IMR-90 (cell line): ENCODE data around the gene SLC66A1. TPM values are rescaled to one million over a fixed set of nuclear protein-coding genes. Genes with fewer than 3 reads are reported as not detected.

Experiments
- ATAC-seq: fragments of 200-7000 bp; cut with Tn5 transposase; 2 replicates; pipeline ENCODE4 v1.9.1; 2020; ENCODE audit warnings: low read depth, mild to moderate bottlenecking, moderate library complexity
- BruUV-seq: library from RNA; stranded (reverse); fragments of 400-500 nt; replicated peaks from 2 replicates; lab custom pipeline; 2021; lab: Mats Ljungman, UMichigan
- CTCF ChIA-PET: fragments of 300-600 bp; formaldehyde crosslinking; extraction: SDS; loops from one replicate; lab custom pipeline; 2021; ENCODE audit warnings: antibody characterized with exemption; lab: Yijun Ruan, JAX
- POLR2A ChIA-PET: fragments of 300-600 bp; sonication (Branson Sonifier 250); formaldehyde crosslinking; loops from one replicate; lab custom pipeline; 2022; ENCODE audit warnings: antibody characterized with exemption; ENCODE audit not compliant: unreplicated experiment; lab: Charles Lee
- DNase-seq: peaks from one replicate; pipeline ENCODE4 v3.0.0; 2013
- H2AFZ ChIP-seq: replicated peaks from 2 replicates; pipeline ENCODE3; 2013; ENCODE audit warnings: low read length, mild to moderate bottlenecking; ENCODE audit not compliant: poor library complexity
- H2AK5ac ChIP-seq: 2 replicates; pipeline ENCODE4 v1.6.1; 2013; ENCODE audit warnings: low read depth, low read length, inconsistent platforms
- H2AK9ac ChIP-seq: replicated peaks from 2 replicates; pipeline ENCODE3; 2013; ENCODE audit warnings: mild to moderate bottlenecking, low read depth, low read length, moderate library complexity; ENCODE audit not compliant: poor library complexity
- H2BK120ac ChIP-seq: 2 replicates; pipeline ENCODE4 v1.6.1; 2013; ENCODE audit warnings: low read depth, low read length, inconsistent platforms
- H2BK15ac ChIP-seq: 3 replicates; pipeline ENCODE4 v1.6.1; 2013; ENCODE audit warnings: low read depth, low read length, inconsistent platforms
- H2BK20ac ChIP-seq: 2 replicates; pipeline ENCODE4 v1.6.1; 2013; ENCODE audit warnings: low read depth, mild to moderate bottlenecking, inconsistent platforms, low read length, moderate library complexity
- H2BK5ac ChIP-seq: 2 replicates; pipeline ENCODE4 v1.6.1; 2013; ENCODE audit warnings: mild to moderate bottlenecking, low read depth, low read length, inconsistent platforms; ENCODE audit not compliant: poor library complexity, severe bottlenecking
- H3K14ac ChIP-seq: replicated peaks from 2 replicates; pipeline ENCODE4 v1.6.1; 2013; ENCODE audit warnings: low read depth, low read length, inconsistent platforms
- H3K18ac ChIP-seq: 2 replicates; pipeline ENCODE4 v1.6.1; 2013; ENCODE audit warnings: low read depth, low read length, control low read depth
- H3K23ac ChIP-seq: 2 replicates; pipeline ENCODE4 v1.6.1; 2013; ENCODE audit warnings: low read depth, low read length, inconsistent platforms
- H3K27ac ChIP-seq: 2 replicates; pipeline ENCODE4 v1.5.1; 2013; ENCODE audit warnings: mild to moderate bottlenecking, control low read depth, low read length; ENCODE audit not compliant: insufficient read depth
- H3K27me3 ChIP-seq: 2 replicates; pipeline ENCODE4 v1.6.1; 2013; ENCODE audit warnings: low read length; ENCODE audit not compliant: control insufficient read depth, insufficient read depth
- H3K36me3 ChIP-seq: 2 replicates; pipeline ENCODE4 v1.6.1; 2013; ENCODE audit warnings: low read length, mixed read lengths; ENCODE audit not compliant: control insufficient read depth, insufficient read depth
- H3K4ac ChIP-seq: 2 replicates; pipeline ENCODE4 v1.6.1; 2013; ENCODE audit warnings: low read depth, low read length, inconsistent platforms
- H3K4me1 ChIP-seq: 2 replicates; pipeline ENCODE4 v1.6.1; 2013; ENCODE audit warnings: low read length, mixed read lengths; ENCODE audit not compliant: control insufficient read depth, insufficient read depth
- H3K4me2 ChIP-seq: 2 replicates; pipeline ENCODE4 v1.6.1; 2013; ENCODE audit warnings: low read depth, mild to moderate bottlenecking, control low read depth, low read length, moderate library complexity
- H3K4me3 ChIP-seq: 2 replicates; pipeline ENCODE4 v1.5.1; 2013; ENCODE audit warnings: low read depth, mild to moderate bottlenecking, control low read depth, low read length, moderate library complexity; ENCODE audit not compliant: insufficient read depth
- H3K56ac ChIP-seq: 2 replicates; pipeline ENCODE4 v1.6.1; 2013; ENCODE audit warnings: low read length, inconsistent platforms; ENCODE audit not compliant: insufficient read depth; ENCODE audit errors: extremely low read depth
- H3K79me1 ChIP-seq, 2 experiments: 2 replicates each; pipeline ENCODE4 v1.6.1; 2013; ENCODE audit warnings: low read length in 2 of 2, inconsistent platforms in 1 of 2, low read depth in 1 of 2
- H3K9ac ChIP-seq: 2 replicates; pipeline ENCODE4 v1.6.1; 2013; ENCODE audit warnings: low read depth, low read length, control low read depth
- H3K9me1 ChIP-seq: 2 replicates; pipeline ENCODE4 v1.6.1; 2013; ENCODE audit warnings: low read length, inconsistent platforms; ENCODE audit not compliant: insufficient read depth
- H3K9me3 ChIP-seq: 2 replicates; pipeline ENCODE4 v1.6.1; 2013; ENCODE audit warnings: low read length; ENCODE audit not compliant: control insufficient read depth, insufficient read depth
- H4K20me1 ChIP-seq: 2 replicates; pipeline ENCODE4 v1.6.1; 2013; ENCODE audit warnings: low read length, inconsistent platforms; ENCODE audit not compliant: insufficient read depth
- H4K5ac ChIP-seq: 2 replicates; pipeline ENCODE4 v1.6.1; 2013; ENCODE audit warnings: mild to moderate bottlenecking, low read depth, low read length, control low read depth
- H4K8ac ChIP-seq, 2 experiments: 2 replicates each; pipeline ENCODE4 v1.6.1; 2013; ENCODE audit warnings: low read depth in 2 of 2, low read length in 2 of 2, control low read depth in 1 of 2, inconsistent platforms in 1 of 2
- H4K91ac ChIP-seq: 2 replicates; pipeline ENCODE4 v1.6.1; 2013; ENCODE audit warnings: low read depth, low read length, inconsistent platforms; ENCODE audit not compliant: insufficient read depth
- BHLHE40 ChIP-seq: fragments of 150-350 bp; IDR thresholded peaks from 2 replicates; pipeline ENCODE4 v1.6.1; 2016; ENCODE audit warnings: mild to moderate bottlenecking, low read depth, low read length
- CEBPB ChIP-seq: IDR thresholded peaks from 2 replicates; pipeline ENCODE4 v1.6.1; 2012; ENCODE audit warnings: low read depth, low read length, improper control_type of control experiment
- CHD1 ChIP-seq: IDR thresholded peaks from 2 replicates; pipeline ENCODE4 v1.6.1; 2012; ENCODE audit warnings: low read depth, low read length, improper control_type of control experiment
- CTCF ChIP-seq: conservative IDR thresholded peaks from 2 replicates; pipeline ENCODE4 v1.5.1; 2012; ENCODE audit warnings: mild to moderate bottlenecking, low read depth, low read length, improper control_type of control experiment
- ELK1 ChIP-seq: fragments of 150-350 bp; IDR thresholded peaks from 2 replicates; pipeline ENCODE4 v1.6.1; 2016; ENCODE audit warnings: low read depth, mild to moderate bottlenecking, low read length, moderate library complexity, borderline replicate concordance
- FOS ChIP-seq: fragments of 150-350 bp; IDR thresholded peaks from 2 replicates; pipeline ENCODE4 v1.6.1; 2016; ENCODE audit warnings: low read depth, low read length
- MAFK ChIP-seq: IDR thresholded peaks from 2 replicates; pipeline ENCODE4 v1.6.1; 2012; ENCODE audit warnings: low read depth, low read length, improper control_type of control experiment
- MAZ ChIP-seq: IDR thresholded peaks from 2 replicates; pipeline ENCODE4 v1.6.1; 2012; ENCODE audit warnings: low read depth, mild to moderate bottlenecking, low read length, improper control_type of control experiment, moderate library complexity, borderline replicate concordance
- MXI1 ChIP-seq: IDR thresholded peaks from 2 replicates; pipeline ENCODE4 v1.6.1; 2012; ENCODE audit warnings: low read depth, mild to moderate bottlenecking, low read length, moderate library complexity, borderline replicate concordance
- NFE2L2 ChIP-seq: fragments of 150-350 bp; IDR thresholded peaks from 2 replicates; pipeline ENCODE4 v1.6.1; 2016; ENCODE audit warnings: low read depth, mild to moderate bottlenecking, low read length
- POLR2A ChIP-seq: IDR thresholded peaks from 2 replicates; pipeline ENCODE4 v1.6.1; 2012; ENCODE audit warnings: mild to moderate bottlenecking, low read depth, low read length
- RAD21 ChIP-seq: IDR thresholded peaks from 2 replicates; pipeline ENCODE4 v1.6.1; 2012; ENCODE audit warnings: low read length, improper control_type of control experiment
- RCOR1 ChIP-seq: IDR thresholded peaks from 2 replicates; pipeline ENCODE4 v1.6.1; 2012; ENCODE audit warnings: mild to moderate bottlenecking, low read length, improper control_type of control experiment; ENCODE audit not compliant: insufficient replicate concordance
- RFX5 ChIP-seq: IDR thresholded peaks from 2 replicates; pipeline ENCODE4 v1.8.0; 2012; ENCODE audit warnings: low read depth, mild to moderate bottlenecking, low read length, moderate library complexity
- SMC3 ChIP-seq: fragments of 150-350 bp; IDR thresholded peaks from 2 replicates; pipeline ENCODE4 v1.6.1; 2016; ENCODE audit warnings: low read depth, mild to moderate bottlenecking, antibody characterized with exemption, low read length, moderate library complexity
- USF2 ChIP-seq: fragments of 150-350 bp; IDR thresholded peaks from 2 replicates; pipeline ENCODE4 v1.6.1; 2017; ENCODE audit warnings: mild to moderate bottlenecking, antibody characterized with exemption, low read length, low read depth
- WGBS, 2 experiments: methylation state at CpG; one replicate each; pipeline versions ENCODE4 v1.1.5 to v1.1.7; 2013; ENCODE audit warnings: missing lambda C conversion rate in 2 of 2; ENCODE audit not compliant: insufficient read length in 1 of 2; ENCODE audit errors: extremely low coverage in 2 of 2; 5-methylcytosine and 5-hydroxymethylcytosine counted together
- dilution Hi-C: fragments of 300-500 bp; cut with HindIII; formaldehyde crosslinking; loops from one replicate; pipeline ENCODE4 v1.14.3; 2018; ENCODE audit warnings: low sequenced_read_pairs; ENCODE audit not compliant: unreplicated experiment
- in situ Hi-C: fragments of 300-500 bp; cut with MboI; formaldehyde crosslinking; loops from 3 replicates; pipeline ENCODE4 v1.14.3; 2019; ENCODE audit warnings: low sequenced_read_pairs, inconsistent platforms, mixed read lengths
- intact Hi-C: fragments of 100-400 bp; cut with micrococcal nuclease; formaldehyde crosslinking; loops from 2 replicates; pipeline ENCODE4 v1.10.0; 2022
- polyA plus RNA-seq, 3 experiments: library from polyadenylated mRNA; depleted of rRNA; stranded (reverse); fragments of >200 nt; gene quantifications; 2 replicates each; pipeline ENCODE4 v1.2.3, GENCODE V29; 2012; ENCODE audit warnings: low replicate concordance in 1 of 3
- total RNA-seq: library from RNA; depleted of rRNA; stranded (reverse); fragments of >200 nt; gene quantifications from 2 replicates; pipeline ENCODE4 v1.2.3, GENCODE V29; 2012

The SLC66A1 gene
- total and polyA plus RNA-seq, 2 of the 4 experiments (the other 2 are of a cell fraction) = 6.8 to 18.9 TPM

- intact Hi-C loops = loop anchor here (5.0 kb wide), 1 partner anchor 117 kb away; no protein-coding TSS in a partner anchor
- Histone ChIP-seq H3K4me1 (peaks cover 2% of the 10 kb centered on the region; the same call in 1 of the 2 replicates), H3K36me3 (peaks cover 77% of the 10 kb centered on the region), H3K4me2 (no peak overlapping the region), H3K9me3 (no peaks in the 10 kb centered on the region), H2BK120ac (no peak overlapping the region), H3K56ac (no peak overlapping the region), H2BK20ac (no peak overlapping the region), H4K8ac (no peak overlapping the region), H2AK9ac (no peak overlapping the region), H3K4ac (no peak overlapping the region), H3K9me1 (no peaks in the 10 kb centered on the region), H3K23ac (no peak overlapping the region), H4K20me1 (peaks cover 33% of the 10 kb centered on the region), H2BK5ac (no peak overlapping the region), H4K91ac (no peak overlapping the region), H2BK15ac (no peak overlapping the region), H3K18ac (no peak overlapping the region), H4K5ac (no peak overlapping the region), H3K4me3 (no peak overlapping the region), H2AFZ (no peak overlapping the region), H3K27me3 (no peaks in the 10 kb centered on the region), H3K14ac (no peak overlapping the region), H3K27ac (no peak overlapping the region), H2AK5ac (no peak overlapping the region), H3K79me1 (peaks cover 23 to 62% of the 10 kb centered on the region in 2 experiments), H3K9ac (no peak overlapping the region)
- 70% methylated on average over 8 of the region's 17 CpGs; no CpG with 5 or more reads in 1 of the 2 experiments for WGBS, 2 experiments
- dilution Hi-C loops = no loop called here
- TF ChIP-seq RCOR1 = no peak
- no peak for TF ChIP-seq SMC3
- no peak for TF ChIP-seq CTCF
- no peak for TF ChIP-seq NFE2L2
- TF ChIP-seq MXI1 = no peak
- no peak for TF ChIP-seq CHD1
- no peak for TF ChIP-seq ELK1
- TF ChIP-seq USF2 = no peak
- TF ChIP-seq RFX5 = no peak
- TF ChIP-seq BHLHE40 = no peak
- TF ChIP-seq FOS = no peak
- no peak for TF ChIP-seq CEBPB
- TF ChIP-seq POLR2A = no peak
- no peak for TF ChIP-seq MAZ
- TF ChIP-seq RAD21 = no peak
- TF ChIP-seq MAFK = no peak
- in situ Hi-C loops = no loop called here
- ATAC-seq = no peak
- CTCF ChIA-PET = no interaction called here
- no TSS peak for BruUV-seq
- no peak for DNase-seq
- POLR2A ChIA-PET = no interaction called here
These were observed 37.9 kb downstream of the SLC66A1 start for GRCh38 chr1:19349999-19350398.
